ENCODE measurements around the gene ITPK1.
A peak's percentile ranks its signal among the peaks of the same experiment; 100 is the strongest.

Gene ITPK1

DNA sequence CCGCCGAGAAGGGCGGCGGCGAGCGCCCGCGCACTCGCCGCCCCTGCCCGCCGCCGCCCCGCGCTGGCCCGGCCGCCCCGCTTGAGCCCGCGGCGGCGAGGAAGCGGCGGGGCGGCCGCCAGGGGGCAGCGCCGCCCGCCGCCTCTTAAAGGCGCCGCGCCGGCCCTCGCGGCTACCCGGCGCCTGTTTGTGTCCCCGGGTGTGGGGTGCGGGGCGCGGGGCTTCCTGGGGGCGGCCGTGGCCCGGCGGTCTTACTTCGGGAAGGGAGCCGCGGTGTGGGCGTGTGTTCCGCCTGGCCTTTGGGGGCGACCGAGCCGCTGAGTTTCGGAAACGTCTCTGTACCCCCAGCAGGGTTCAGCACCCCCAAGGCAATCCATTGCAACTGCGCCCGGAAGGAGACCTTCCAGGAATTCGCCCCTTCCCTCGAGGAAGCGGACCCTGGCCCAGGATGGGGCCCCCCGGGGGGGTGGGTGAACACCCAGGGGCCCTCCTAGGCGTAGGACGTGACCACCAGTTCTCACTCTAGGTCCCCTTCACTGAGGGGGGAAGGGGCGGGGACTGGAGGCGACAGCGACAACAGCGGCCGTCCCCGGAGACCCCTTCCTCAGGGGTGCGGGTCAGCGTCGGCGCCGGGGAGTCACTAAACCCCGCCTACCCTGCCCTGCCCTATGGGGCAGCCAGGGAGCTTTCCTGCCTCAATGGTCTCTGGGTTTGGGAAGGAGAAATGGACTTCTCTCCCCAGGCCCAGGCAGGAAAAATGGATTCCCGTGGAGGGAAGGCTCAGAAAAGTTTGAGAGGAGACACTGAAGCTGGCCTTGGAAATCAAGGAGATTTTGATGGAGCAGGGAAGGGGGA lies at the start of gene ITPK1:
Gene ITPK1, minus strand, starts transcription at position 105 of the 855 bp plus-strand sequence. CDS start 762 bp downstream, outside the sequence.
- peaks cover 14% of the 10 kb centered on the region for H3K79me2 ChIP-seq (ENCODE audit: low read length)
- H3K4me3 ChIP-seq (ENCODE audit: low read length), result peak within 1 kb of the TSS; percentile 72
- no peaks in the 10 kb centered on the region for H3K27me3 ChIP-seq (replicated peaks; ENCODE audit: insufficient read depth, low read length)
- H3F3A ChIP-seq (ENCODE audit: insufficient read depth, low read length), result no peaks in the 10 kb centered on the region
- peak within 1 kb of the TSS; percentile 85 for H2AFZ ChIP-seq (ENCODE audit: low read length)
- H3K4me2 ChIP-seq (ENCODE audit: low read depth, low read length), result peak within 1 kb of the TSS; percentile 87
- no peaks in the 10 kb centered on the region for H4K20me1 ChIP-seq (ENCODE audit: insufficient read depth, low read length)
- peak within 1 kb of the TSS; percentile 68; the same call in 1 of the 2 replicates for H3K9ac ChIP-seq (ENCODE audit: low read length)
- no peak for TF ChIP-seq EZH2phosphoT487 (IDR thresholded peaks at IDR 0.05; ENCODE audit: low read length)
- no peak for TF ChIP-seq EZH2 (optimal IDR thresholded peaks at IDR 0.05; ENCODE audit: low read depth, low read length)
- TF ChIP-seq, protein P1, sequence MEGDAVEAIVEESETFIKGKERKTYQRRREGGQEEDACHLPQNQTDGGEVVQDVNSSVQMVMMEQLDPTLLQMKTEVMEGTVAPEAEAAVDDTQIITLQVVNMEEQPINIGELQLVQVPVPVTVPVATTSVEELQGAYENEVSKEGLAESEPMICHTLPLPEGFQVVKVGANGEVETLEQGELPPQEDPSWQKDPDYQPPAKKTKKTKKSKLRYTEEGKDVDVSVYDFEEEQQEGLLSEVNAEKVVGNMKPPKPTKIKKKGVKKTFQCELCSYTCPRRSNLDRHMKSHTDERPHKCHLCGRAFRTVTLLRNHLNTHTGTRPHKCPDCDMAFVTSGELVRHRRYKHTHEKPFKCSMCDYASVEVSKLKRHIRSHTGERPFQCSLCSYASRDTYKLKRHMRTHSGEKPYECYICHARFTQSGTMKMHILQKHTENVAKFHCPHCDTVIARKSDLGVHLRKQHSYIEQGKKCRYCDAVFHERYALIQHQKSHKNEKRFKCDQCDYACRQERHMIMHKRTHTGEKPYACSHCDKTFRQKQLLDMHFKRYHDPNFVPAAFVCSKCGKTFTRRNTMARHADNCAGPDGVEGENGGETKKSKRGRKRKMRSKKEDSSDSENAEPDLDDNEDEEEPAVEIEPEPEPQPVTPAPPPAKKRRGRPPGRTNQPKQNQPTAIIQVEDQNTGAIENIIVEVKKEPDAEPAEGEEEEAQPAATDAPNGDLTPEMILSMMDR (IDR thresholded peaks at IDR 0.05; ENCODE audit: low read length), result no peak
- no peaks in the 10 kb centered on the region for H3K36me3 ChIP-seq (replicated peaks; ENCODE audit: insufficient read depth, low read length)
- H3K4me1 ChIP-seq (ENCODE audit: low read length), result 0 out of 2 replicates have a peak, but pooled peaks cover 4% of the 10 kb centered on the region
- DNase-seq, result peak; percentile 46
- no peaks in the 10 kb centered on the region for H3K9me2 ChIP-seq (replicated peaks; ENCODE audit: insufficient read depth, low read length)
- H3K9me3 ChIP-seq (replicated peaks; ENCODE audit: insufficient read depth, low read length), result no peaks in the 10 kb centered on the region
- H3K27ac ChIP-seq (ENCODE audit: low read length), result peak within 1 kb of the TSS; percentile 23; the same call in 1 of the 2 replicates

DNA sequence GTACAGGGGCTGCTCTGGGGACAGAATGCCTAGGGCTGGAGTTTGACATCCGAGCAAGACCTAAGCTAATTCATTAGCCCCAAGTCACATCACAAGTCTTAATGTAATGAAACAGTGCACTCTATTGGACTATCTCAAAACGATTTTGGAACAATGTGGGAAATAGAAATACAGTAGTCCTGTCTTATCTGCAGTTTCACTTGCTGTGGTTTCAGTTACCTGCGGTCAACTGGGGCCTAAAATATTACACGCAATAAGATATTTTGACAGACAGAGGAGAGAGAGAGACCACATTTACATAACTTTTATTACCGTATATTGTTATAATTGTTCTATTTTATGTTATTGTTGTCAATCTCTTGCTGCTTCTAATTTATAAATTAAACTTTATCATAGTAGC lies 47.8 kb upstream of the ITPK1 start:
- no peaks in the 10 kb centered on the region for H3K9me3 ChIP-seq (replicated peaks; ENCODE audit: insufficient read depth, low read length)
- no peaks in the 10 kb centered on the region for H3K79me2 ChIP-seq (ENCODE audit: low read length)
- no peak overlapping the region for H3K27ac ChIP-seq (ENCODE audit: low read length)
- H3K9me2 ChIP-seq (replicated peaks; ENCODE audit: insufficient read depth, low read length), result no peaks in the 10 kb centered on the region
- no peaks in the 10 kb centered on the region for H3K27me3 ChIP-seq (replicated peaks; ENCODE audit: insufficient read depth, low read length)
- H4K20me1 ChIP-seq (ENCODE audit: insufficient read depth, low read length), result no peaks in the 10 kb centered on the region
- no peaks in the 10 kb centered on the region for H3K36me3 ChIP-seq (replicated peaks; ENCODE audit: insufficient read depth, low read length)
- H3K4me1 ChIP-seq (ENCODE audit: low read length), result no peaks in the 10 kb centered on the region
- H3F3A ChIP-seq (ENCODE audit: insufficient read depth, low read length), result no peaks in the 10 kb centered on the region
- no peak overlapping the region for H2AFZ ChIP-seq (ENCODE audit: low read length)
- H3K4me3 ChIP-seq (ENCODE audit: low read length), result no peak overlapping the region
- no peak overlapping the region for H3K4me2 ChIP-seq (ENCODE audit: low read depth, low read length)
- TF ChIP-seq, protein P1 (IDR thresholded peaks at IDR 0.05; ENCODE audit: low read length), result peak; percentile 22
- TF ChIP-seq EZH2 (optimal IDR thresholded peaks at IDR 0.05; ENCODE audit: low read depth, low read length) (no peak), EZH2phosphoT487 (IDR thresholded peaks at IDR 0.05; ENCODE audit: low read length) (no peak)
- peak; percentile 79 for DNase-seq
- no peak overlapping the region for H3K9ac ChIP-seq (ENCODE audit: low read length)

DNA sequence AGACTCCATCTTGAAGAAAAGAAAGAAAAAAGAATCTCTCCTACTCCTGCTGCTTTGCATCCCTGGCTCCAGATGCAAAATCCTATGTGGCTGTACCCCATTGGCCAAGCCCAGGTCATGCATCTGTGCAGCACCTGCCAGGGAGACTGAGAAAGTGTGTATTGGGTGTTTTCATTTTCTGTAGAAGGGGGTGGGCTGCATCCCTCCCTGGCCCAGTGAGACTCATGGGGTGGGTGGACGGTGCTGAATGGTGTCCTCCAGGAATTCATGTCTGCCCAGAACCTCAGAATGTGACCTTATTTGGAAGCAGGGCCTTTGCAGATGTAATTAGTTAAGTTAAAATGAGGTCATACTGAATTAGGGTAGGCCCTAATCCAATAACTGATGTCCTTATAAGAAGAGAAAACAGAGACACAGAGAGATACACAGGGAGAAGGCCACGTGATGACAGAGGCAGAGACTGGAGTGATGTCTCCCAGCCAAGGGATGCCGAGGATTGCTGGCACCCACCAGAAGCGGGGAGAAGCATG lies 45.8 kb upstream of the ITPK1 start:
- no peak overlapping the region for H3K4me2 ChIP-seq (ENCODE audit: low read depth, low read length)
- DNase-seq, result no peak
- no peak overlapping the region for H3K27ac ChIP-seq (ENCODE audit: low read length)
- H3K4me1 ChIP-seq (ENCODE audit: low read length), result no peaks in the 10 kb centered on the region
- no peaks in the 10 kb centered on the region for H4K20me1 ChIP-seq (ENCODE audit: insufficient read depth, low read length)
- no peak overlapping the region for H3K9ac ChIP-seq (ENCODE audit: low read length)
- H3K79me2 ChIP-seq (ENCODE audit: low read length), result no peaks in the 10 kb centered on the region
- no peaks in the 10 kb centered on the region for H3K9me2 ChIP-seq (replicated peaks; ENCODE audit: insufficient read depth, low read length)
- TF ChIP-seq, protein P1 (IDR thresholded peaks at IDR 0.05; ENCODE audit: low read length), result no peak
- TF ChIP-seq EZH2 (optimal IDR thresholded peaks at IDR 0.05; ENCODE audit: low read depth, low read length), result no peak
- no peak for TF ChIP-seq EZH2phosphoT487 (IDR thresholded peaks at IDR 0.05; ENCODE audit: low read length)
- H3K9me3 ChIP-seq (replicated peaks; ENCODE audit: insufficient read depth, low read length), result no peaks in the 10 kb centered on the region
- no peaks in the 10 kb centered on the region for H3K27me3 ChIP-seq (replicated peaks; ENCODE audit: insufficient read depth, low read length)
- H3F3A ChIP-seq (ENCODE audit: insufficient read depth, low read length), result no peaks in the 10 kb centered on the region
- no peaks in the 10 kb centered on the region for H3K36me3 ChIP-seq (replicated peaks; ENCODE audit: insufficient read depth, low read length)
- no peak overlapping the region for H2AFZ ChIP-seq (ENCODE audit: low read length)
- no peak overlapping the region for H3K4me3 ChIP-seq (ENCODE audit: low read length)
